ENCODE results near the gene H6PD.

H6PD gene

DNA sequence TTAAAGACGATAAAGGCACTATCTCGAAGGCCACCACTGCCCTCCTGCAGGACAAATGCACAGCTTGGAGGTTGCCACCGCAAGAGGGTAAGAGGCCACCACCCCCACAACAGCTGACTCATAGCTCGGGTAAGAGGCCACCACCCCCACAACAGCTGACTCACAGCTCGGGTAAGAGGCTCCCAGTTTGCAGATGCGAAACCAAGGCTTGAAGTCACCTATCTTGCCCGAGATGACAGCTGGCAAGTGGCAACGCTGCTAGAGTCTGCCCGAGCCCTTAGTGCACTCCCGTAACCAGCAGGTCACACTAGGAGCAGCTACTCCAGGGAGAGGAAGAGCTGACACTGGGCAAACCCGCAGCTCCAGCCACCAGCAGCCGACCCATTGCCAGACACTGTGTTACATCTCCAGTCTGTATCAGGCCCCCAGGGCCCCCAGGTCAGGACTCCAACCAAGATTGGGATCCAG is 41.0 kb downstream of the H6PD start:
- TF ChIP-seq EGR1 (IDR thresholded peaks at IDR 0.05), result peak; percentile 78
- no peak for TF ChIP-seq ZBTB7A (IDR thresholded peaks at IDR 0.05; ENCODE audit: low read depth)
- TF ChIP-seq, protein P1, sequence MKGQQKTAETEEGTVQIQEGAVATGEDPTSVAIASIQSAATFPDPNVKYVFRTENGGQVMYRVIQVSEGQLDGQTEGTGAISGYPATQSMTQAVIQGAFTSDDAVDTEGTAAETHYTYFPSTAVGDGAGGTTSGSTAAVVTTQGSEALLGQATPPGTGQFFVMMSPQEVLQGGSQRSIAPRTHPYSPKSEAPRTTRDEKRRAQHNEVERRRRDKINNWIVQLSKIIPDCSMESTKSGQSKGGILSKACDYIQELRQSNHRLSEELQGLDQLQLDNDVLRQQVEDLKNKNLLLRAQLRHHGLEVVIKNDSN (IDR thresholded peaks at IDR 0.05), result 0 out of 2 replicates have a peak, but pooled peaks have one; percentile 30

- TF ChIP-seq TCF12 (IDR thresholded peaks at IDR 0.05; ENCODE audit: low read depth) (no peak), TAF1 (IDR thresholded peaks at IDR 0.05; ENCODE audit: low read depth) (no peak), TEAD4 (IDR thresholded peaks at IDR 0.05) (no peak), REST (IDR thresholded peaks at IDR 0.05; ENCODE audit: low read depth) (no peak), FOXM1 (IDR thresholded peaks at IDR 0.05; ENCODE audit: borderline replicate concordance, low read depth) (no peak), EP300 (IDR thresholded peaks at IDR 0.05; ENCODE audit: borderline replicate concordance) (no peak), CEBPB (IDR thresholded peaks at IDR 0.05) (no peak), NFIC (IDR thresholded peaks at IDR 0.05) (no peak), CREB1 (IDR thresholded peaks at IDR 0.05; ENCODE audit: low read depth) (no peak), ZBTB7A (IDR thresholded peaks at IDR 0.05; ENCODE audit: low read depth) (no peak), RAD21 (IDR thresholded peaks at IDR 0.05; ENCODE audit: low read depth) (no peak), EGR1 (IDR thresholded peaks at IDR 0.05) (no peak), YY1 (IDR thresholded peaks at IDR 0.05; ENCODE audit: low read depth) (no peak)
- TF ChIP-seq, protein P2, sequence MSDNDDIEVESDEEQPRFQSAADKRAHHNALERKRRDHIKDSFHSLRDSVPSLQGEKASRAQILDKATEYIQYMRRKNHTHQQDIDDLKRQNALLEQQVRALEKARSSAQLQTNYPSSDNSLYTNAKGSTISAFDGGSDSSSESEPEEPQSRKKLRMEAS (IDR thresholded peaks at IDR 0.05), result no peak
- TF ChIP-seq, protein P1 (IDR thresholded peaks at IDR 0.05), result no peak
Observed at GRCh38 chr1:9278116-9278515, 43.5 kb downstream of the H6PD start.

DNA sequence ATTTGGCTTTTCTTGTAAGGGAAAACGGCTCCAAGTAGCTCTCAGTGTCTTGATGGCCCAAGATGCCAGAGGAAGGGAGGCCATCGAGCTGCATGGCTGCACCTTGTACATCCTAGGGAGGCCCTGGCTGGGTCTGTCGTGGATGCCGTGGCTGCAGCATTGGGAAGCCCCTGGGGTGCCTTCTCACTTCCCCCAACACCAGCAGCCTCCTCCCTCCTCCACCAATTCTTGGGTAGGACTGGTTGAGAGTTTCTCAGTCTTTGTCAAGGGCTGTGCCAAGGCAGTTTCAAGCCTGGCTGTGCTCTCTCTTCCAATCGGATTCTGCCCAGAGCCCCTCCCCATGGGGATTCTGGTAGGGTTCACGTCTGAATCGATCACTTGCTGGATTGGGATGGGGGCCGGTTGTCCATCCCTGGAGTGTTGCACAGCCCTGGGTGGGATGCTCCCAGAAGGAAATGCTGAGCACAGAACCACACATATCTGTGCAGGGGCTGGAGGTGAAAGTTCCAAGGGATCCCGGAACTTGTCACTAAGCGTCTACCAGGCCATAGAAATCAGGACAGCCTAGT is 44.1 kb downstream of the H6PD start:
- TF ChIP-seq CREB1 (IDR thresholded peaks at IDR 0.05; ENCODE audit: low read depth), result no peak
- no peak for TF ChIP-seq EP300 (IDR thresholded peaks at IDR 0.05; ENCODE audit: borderline replicate concordance)
- no peak for TF ChIP-seq TAF1 (IDR thresholded peaks at IDR 0.05; ENCODE audit: low read depth)
- TF ChIP-seq TCF12 (IDR thresholded peaks at IDR 0.05; ENCODE audit: low read depth), result no peak
- TF ChIP-seq CEBPB (IDR thresholded peaks at IDR 0.05), result no peak
- TF ChIP-seq NFIC (IDR thresholded peaks at IDR 0.05), result no peak
- TF ChIP-seq FOXM1 (IDR thresholded peaks at IDR 0.05; ENCODE audit: borderline replicate concordance, low read depth), result no peak
- TF ChIP-seq, protein P1 (IDR thresholded peaks at IDR 0.05), result no peak
- TF ChIP-seq, protein P2 (IDR thresholded peaks at IDR 0.05), result no peak
- no peak for TF ChIP-seq YY1 (IDR thresholded peaks at IDR 0.05; ENCODE audit: low read depth)
- TF ChIP-seq EGR1 (IDR thresholded peaks at IDR 0.05), result no peak
- no peak for TF ChIP-seq REST (IDR thresholded peaks at IDR 0.05; ENCODE audit: low read depth)

- TF ChIP-seq, protein P2 (IDR thresholded peaks at IDR 0.05), result no peak
- no peak for TF ChIP-seq RAD21 (IDR thresholded peaks at IDR 0.05; ENCODE audit: low read depth)
- no peak for TF ChIP-seq CREB1 (IDR thresholded peaks at IDR 0.05; ENCODE audit: low read depth)
- TF ChIP-seq ZBTB7A (IDR thresholded peaks at IDR 0.05; ENCODE audit: low read depth), result no peak
- no peak for TF ChIP-seq TEAD4 (IDR thresholded peaks at IDR 0.05)
- TF ChIP-seq, protein P1 (IDR thresholded peaks at IDR 0.05), result no peak
- no peak for TF ChIP-seq EP300 (IDR thresholded peaks at IDR 0.05; ENCODE audit: borderline replicate concordance)
- no peak for TF ChIP-seq REST (IDR thresholded peaks at IDR 0.05; ENCODE audit: low read depth)
- no peak for TF ChIP-seq EGR1 (IDR thresholded peaks at IDR 0.05)
- no peak for TF ChIP-seq FOXM1 (IDR thresholded peaks at IDR 0.05; ENCODE audit: borderline replicate concordance, low read depth)
- no peak for TF ChIP-seq NFIC (IDR thresholded peaks at IDR 0.05)
Observed at GRCh38 chr1:9279172-9279840, 44.7 kb downstream of the H6PD start.

All from Ishikawa (cell line).